NB4 (cell line): ENCODE data around the gene TRIM49D2.
"Not testable (repeated sequence)": the region's sequence is repeated elsewhere in the genome, so short reads cannot be mapped to it uniquely, and the experiment has no call there.

ENCODE experiments used
- DNase-seq: peaks from one replicate; pipeline ENCODE4 v3.0.0; 2010; ENCODE audit warnings: low read depth
- H3K4me3 ChIP-seq: one replicate; pipeline ENCODE4 v1.5.1; 2011; ENCODE audit warnings: mild to moderate bottlenecking, low read depth, low read length, moderate library complexity
- CTCF ChIP-seq: IDR thresholded peaks from one replicate; pipeline ENCODE4 v1.5.1; 2012; ENCODE audit warnings: low read depth, low read length
- MAX ChIP-seq: IDR thresholded peaks from 2 replicates; pipeline ENCODE4 v1.6.1; 2011; ENCODE audit warnings: low read depth, low read length
- MYC ChIP-seq: IDR thresholded peaks from 2 replicates; pipeline ENCODE4 v1.6.1; 2011; ENCODE audit warnings: low read depth, low read length
- POLR2A ChIP-seq: IDR thresholded peaks from 2 replicates; pipeline ENCODE4 v1.6.1; 2011; ENCODE audit warnings: mild to moderate bottlenecking; ENCODE audit not compliant: insufficient read length; ENCODE audit errors: extremely low read depth

Gene TRIM49D2

GRCh38 chr11:89923764-89924163 is at the start of gene TRIM49D2:
Gene TRIM49D2, plus strand, starts transcription at chr11:89924064. Its CDS starts 2,698 bp downstream, at chr11:89926762.
- not testable (repeated sequence) for DNase-seq, H3K4me3 ChIP-seq

- H3K4me3 ChIP-seq, result not testable (repeated sequence)
Measured at GRCh38 chr11:89877511-89877910, 46.4 kb upstream of the TRIM49D2 start.

GRCh38 chr11:89893245-89893644 is 30.6 kb upstream of the TRIM49D2 start:
- not testable (repeated sequence) for DNase-seq, H3K4me3 ChIP-seq

More at GRCh38 chr11:89877511-89877910, 46.4 kb upstream of the TRIM49D2 start:
- DNase-seq, result not testable (repeated sequence)

- not testable (repeated sequence) for DNase-seq, H3K4me3 ChIP-seq
Measured at GRCh38 chr11:89900809-89901208, 23.1 kb upstream of the TRIM49D2 start.

- no peak for TF ChIP-seq CTCF
- TF ChIP-seq POLR2A, result no peak
- no peak for TF ChIP-seq MYC
- TF ChIP-seq MAX, result no peak
- DNase-seq, result no peak
- no peak within 1 kb of the TSS for H3K4me3 ChIP-seq
Measured at GRCh38 chr11:89922195-89922660, 1.6 kb upstream of the TRIM49D2 start, which contains the start of gene TRIM49D1. Gene TRIM49D1, minus strand, starts transcription at chr11:89922245. Its CDS starts 4,535 bp downstream, at chr11:89917710.

- not testable (repeated sequence) for DNase-seq, H3K4me3 ChIP-seq
Measured at GRCh38 chr11:89960833-89961232, 37.0 kb downstream of the TRIM49D2 start.

- not testable (repeated sequence) for H3K4me3 ChIP-seq, DNase-seq
Measured at GRCh38 chr11:89965737-89966136, 41.9 kb downstream of the TRIM49D2 start, which contains the start of gene TRIM64. Gene TRIM64, plus strand, starts transcription at chr11:89966037. Its CDS starts 2,467 bp downstream, at chr11:89968504.
